Lower lobe of right lung (tissue), 2 donors: ENCODE measurements around the gene SELL. TPM values are rescaled to one million over a fixed set of nuclear protein-coding genes. Genes with fewer than 3 reads are reported as not detected.

Source experiments
- ATAC-seq, 2 donors: fragments of 200-7000 bp; cut with Tn5 transposase; one replicate each; pipeline ENCODE4 v1.9.1; 2020 to 2022; ENCODE audit warnings: mild to moderate bottlenecking in 2 of 2, moderate library complexity in 2 of 2
- DNase-seq: peaks from one replicate; pipeline ENCODE4 v3.0.0-alpha.2; 2020
- H3K27ac ChIP-seq: fragments of 200-600 bp; one replicate; pipeline ENCODE4 v1.8.0; 2022
- H3K27me3 ChIP-seq: fragments of 200-600 bp; one replicate; pipeline ENCODE4 v1.8.0; 2022; ENCODE audit warnings: low read depth
- H3K36me3 ChIP-seq: fragments of 200-600 bp; one replicate; pipeline ENCODE4 v1.8.0; 2022; ENCODE audit warnings: mild to moderate bottlenecking
- H3K4me1 ChIP-seq: fragments of 200-600 bp; one replicate; pipeline ENCODE4 v1.8.0; 2022
- H3K4me3 ChIP-seq: fragments of 200-600 bp; one replicate; pipeline ENCODE4 v1.8.0; 2022; ENCODE audit warnings: mild to moderate bottlenecking
- H3K9me3 ChIP-seq: fragments of 200-600 bp; one replicate; pipeline ENCODE4 v1.8.0; 2022
- CTCF ChIP-seq: fragments of 200-600 bp; IDR thresholded peaks from one replicate; pipeline ENCODE4 v1.8.0; 2022; ENCODE audit warnings: antibody characterized with exemption, mild to moderate bottlenecking
- intact Hi-C: fragments of 100-400 bp; cut with DNase I; formaldehyde crosslinking; loops from one replicate; pipeline ENCODE4 v1.11.0; 2022
- total RNA-seq: library from RNA; stranded (reverse); fragmentation: NEBNext Ultra II Directional; extraction: Animal tissue kit (Norgen Biotek cat#: 25700); gene quantifications from one replicate; pipeline ENCODE4 v1.2.1, GENCODE V29; 2021
- donor health status: DM: no; HTN: yes; CAD: no; lungs with severe emphysema.

SELL gene
- total RNA-seq, 1 donor from 2014 or later: 23.8 TPM

DNA sequence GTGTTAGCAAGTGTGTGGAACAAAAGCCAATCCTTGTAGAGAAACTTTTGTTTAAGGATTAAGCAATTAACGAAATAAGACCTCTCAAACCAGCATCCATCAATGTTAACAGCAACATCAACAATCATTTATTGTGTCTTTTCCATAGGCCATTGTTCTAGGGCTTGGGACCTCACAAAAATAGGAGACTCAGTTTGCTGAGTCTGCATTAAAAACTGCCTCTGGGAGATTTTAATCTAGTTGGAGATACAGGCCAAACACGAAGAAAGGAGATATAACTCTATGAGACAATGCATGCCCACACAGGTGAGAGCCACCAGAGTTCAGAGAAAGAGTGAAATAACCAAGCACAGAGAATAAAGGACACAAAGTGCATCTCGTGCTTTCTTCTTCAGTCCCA lies 67.1 kb downstream of the SELL start:
- Histone ChIP-seq H3K27ac (no peak overlapping the region), H3K9me3 (no peaks in the 10 kb centered on the region), H3K36me3 (no peaks in the 10 kb centered on the region), H3K4me3 (no peak overlapping the region), H3K27me3 (no peaks in the 10 kb centered on the region), H3K4me1 (no peaks in the 10 kb centered on the region)
- intact Hi-C loops: no loop called here
- no peak for DNase-seq
- TF ChIP-seq CTCF: no peak
- no peak for ATAC-seq

Other genes with a start within 250 kb of the SELL start
- gene SLC19A2, start 225.7 kb downstream of the SELL start, total RNA-seq: 11.1 TPM
- gene F5, start 125.1 kb downstream of the SELL start, total RNA-seq: 4.2 TPM
- gene SELP, start 81.5 kb downstream of the SELL start, total RNA-seq: 21.4 TPM
- 0.38 TPM for gene SELE, start 22.5 kb upstream of the SELL start, total RNA-seq
- gene METTL18, start 83.3 kb upstream of the SELL start, total RNA-seq: 8.3 TPM
- 9.9 TPM for gene SCYL3, start 182.3 kb upstream of the SELL start, total RNA-seq